OCI-LY3 (cell line): ENCODE results near the gene MEAK7.

ENCODE experiments used
- CTCF ChIP-seq: fragments of 200-600, 300-600 bp; sonication (generic); IDR thresholded peaks from 2 replicates; pipeline ENCODE4 v1.5.1; 2014; ENCODE audit warnings: antibody characterized with exemption, low read length, low read depth
- EZH2phosphoT487 ChIP-seq: fragments of 200-600 bp; shearing (Covaris generic); IDR thresholded peaks from 2 replicates; pipeline ENCODE4 v1.6.1; 2018; ENCODE audit warnings: antibody characterized with exemption, mixed run types, low read depth

GRCh38 chr16:84532855-84533486, 28.5 kb upstream of the MEAK7 start:
- no peak for TF ChIP-seq CTCF
- no peak for TF ChIP-seq EZH2phosphoT487
